Astrocyte of the spinal cord (primary cell): ENCODE measurements around the gene MED26.
A peak's percentile ranks its signal among the peaks of the same experiment; 100 is the strongest.

Experiments
- DNase-seq: peaks from one replicate; pipeline ENCODE4 v3.0.0; 2011; ENCODE audit warnings: low read depth, low spot score
- H3K4me3 ChIP-seq: 2 replicates; pipeline ENCODE4 v1.5.1; 2011; ENCODE audit warnings: low read depth, mild to moderate bottlenecking, low read length, moderate library complexity
- CTCF ChIP-seq: IDR thresholded peaks from 2 replicates; pipeline ENCODE4 v1.5.1; 2012; ENCODE audit warnings: low read depth, mild to moderate bottlenecking, low read length, inconsistent platforms
- in situ Hi-C: cut with HindIII; loops from 2 replicates; pipeline ENCODE4 v1.10.0; 2017; ENCODE audit warnings: low sequenced_read_pairs

Gene MED26

DNA sequence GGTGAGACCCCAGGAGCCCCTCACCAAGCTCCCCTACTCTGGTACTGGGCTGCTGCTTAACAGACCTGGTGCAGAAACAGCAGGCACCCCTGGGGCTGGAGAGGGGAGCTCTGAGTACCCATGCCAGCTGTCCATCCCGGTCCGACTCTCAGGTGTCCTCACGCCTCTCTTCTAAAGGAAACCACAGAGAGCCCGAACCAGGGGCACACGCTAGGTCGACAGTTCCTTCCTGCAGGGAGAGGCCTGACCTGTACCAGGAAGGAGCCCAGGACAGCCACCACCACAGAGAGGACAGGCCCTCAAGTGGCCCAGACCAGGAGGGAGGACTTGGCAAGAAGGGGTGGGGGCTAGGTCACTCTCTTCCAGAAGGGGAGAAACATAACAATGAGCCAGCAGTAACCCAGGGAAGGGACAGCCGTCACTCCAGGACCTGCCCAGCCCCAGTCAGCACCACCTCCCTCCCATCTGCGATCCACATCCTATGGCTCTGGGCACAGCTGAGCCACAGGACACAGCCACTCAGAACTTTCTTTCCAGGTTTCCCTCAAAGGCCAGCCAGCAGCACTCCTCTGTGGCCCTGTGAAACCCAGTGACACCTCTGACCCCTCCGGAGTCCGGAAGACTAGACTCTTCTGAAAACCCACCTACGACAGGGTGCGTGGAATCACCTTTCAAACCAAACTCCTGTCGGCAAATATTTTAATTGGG lies 42.8 kb downstream of the MED26 start:
- no peak for DNase-seq
- TF ChIP-seq CTCF, result no peak
- in situ Hi-C loops, result no loop called here
- H3K4me3 ChIP-seq, result no peak overlapping the region

DNA sequence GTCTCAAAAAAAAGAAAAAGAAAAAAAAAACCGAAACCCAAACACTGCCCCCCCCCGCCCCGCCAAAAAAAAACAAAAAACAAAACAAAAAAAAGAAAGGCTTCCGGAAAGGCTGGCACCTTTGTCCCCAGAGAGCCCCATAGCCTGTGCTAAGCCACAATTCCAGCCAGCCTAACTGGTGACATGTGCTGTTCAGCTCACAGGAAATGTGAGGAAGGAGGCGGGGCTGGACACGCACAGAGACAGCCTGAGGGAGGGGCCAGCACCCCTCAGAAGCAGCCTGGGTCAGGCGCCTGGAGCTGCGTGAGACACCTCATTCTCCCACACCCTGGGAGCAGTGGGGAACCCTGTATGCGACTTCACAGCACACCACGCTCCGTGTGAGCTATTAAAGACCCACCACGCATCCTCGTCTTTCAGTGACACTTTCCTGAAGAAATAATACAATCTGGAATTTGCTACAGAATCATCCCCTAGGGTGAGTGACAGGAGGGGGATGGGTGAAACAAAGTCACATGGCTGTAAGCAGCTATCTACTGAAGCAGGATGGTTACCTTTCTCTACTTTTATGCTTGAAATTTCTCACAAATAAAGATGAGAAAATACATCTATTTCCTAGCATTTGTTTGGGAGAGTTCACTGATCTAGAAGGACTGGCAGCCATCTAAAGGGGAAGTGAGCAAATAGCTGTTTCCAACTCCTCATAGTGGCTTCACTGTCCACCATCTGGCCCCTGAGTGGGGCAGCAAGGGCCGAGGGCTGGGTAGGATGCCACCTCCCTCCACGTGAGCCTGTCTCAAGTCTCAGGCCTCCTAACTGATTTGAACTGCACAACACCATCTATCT lies 43.5 kb downstream of the MED26 start:
- no peak for TF ChIP-seq CTCF
- peak; percentile 69 for DNase-seq
- in situ Hi-C loops, result no loop called here
- no peak overlapping the region for H3K4me3 ChIP-seq

GRCh38 chr19:16582486-16583261 lies 45.3 kb downstream of the MED26 start:
- no peak overlapping the region for H3K4me3 ChIP-seq
- in situ Hi-C loops, result no loop called here
- TF ChIP-seq CTCF, result no peak
- no peak for DNase-seq

- in situ Hi-C loops, result no loop called here
- no peak overlapping the region for H3K4me3 ChIP-seq
- no peak for TF ChIP-seq CTCF
- no peak for DNase-seq
Observed at GRCh38 chr19:16581971-16582343, 46.0 kb downstream of the MED26 start.

- in situ Hi-C loops, result no loop called here
Observed at GRCh38 chr19:16581145-16581970, 46.6 kb downstream of the MED26 start.

More at GRCh38 chr19:16581145-16581970, 46.6 kb downstream of the MED26 start:
- no peak overlapping the region for H3K4me3 ChIP-seq
- no peak for TF ChIP-seq CTCF
- DNase-seq, result no peak
